Liver (tissue), 9 donors: ENCODE results near the gene TTBK1. TPM values are rescaled to one million over a fixed set of nuclear protein-coding genes. Genes with fewer than 3 reads are reported as not detected.

Experiments
- DNase-seq: peaks from one replicate; pipeline ENCODE4 v3.0.0-alpha.2; 2017; ENCODE audit warnings: low spot score
- H3K27ac ChIP-seq, 2 donors: one replicate each; pipeline ENCODE4 v1.7.0; 2013; ENCODE audit warnings: inconsistent platforms in 2 of 2, low read length in 2 of 2, control low read depth in 1 of 2, low read depth in 1 of 2, mild to moderate bottlenecking in 1 of 2
- H3K27me3 ChIP-seq, 4 donors: one replicate each; pipeline versions ENCODE4 v1.6.1 to v1.7.0; 2013; ENCODE audit warnings: low read length in 3 of 4, inconsistent platforms in 1 of 4, mild to moderate bottlenecking in 1 of 4, moderate library complexity in 1 of 4; ENCODE audit not compliant: control insufficient read depth in 4 of 4, insufficient read depth in 4 of 4
- H3K36me3 ChIP-seq, 4 donors: one replicate each; pipeline versions ENCODE4 v1.6.1 to v1.7.0; 2013; ENCODE audit warnings: low read length in 3 of 4, mild to moderate bottlenecking in 3 of 4, low read depth in 1 of 4, moderate library complexity in 1 of 4; ENCODE audit not compliant: control insufficient read depth in 4 of 4, insufficient read depth in 3 of 4
- H3K4me1 ChIP-seq, 4 donors: one replicate each; pipeline versions ENCODE4 v1.6.1 to v1.7.0; 2013; ENCODE audit warnings: low read length in 3 of 4, mild to moderate bottlenecking in 3 of 4, moderate library complexity in 1 of 4; ENCODE audit not compliant: control insufficient read depth in 4 of 4, insufficient read depth in 4 of 4
- H3K4me3 ChIP-seq, 3 donors: one replicate each; pipeline versions ENCODE4 v1.6.1 to v1.7.0; 2013; ENCODE audit warnings: low read length in 3 of 3, control low read depth in 1 of 3, low read depth in 1 of 3, mild to moderate bottlenecking in 1 of 3
- H3K9ac ChIP-seq, 2 donors: one replicate each; pipeline ENCODE4 v1.7.0; 2013; ENCODE audit warnings: low read length in 2 of 2, mild to moderate bottlenecking in 2 of 2, moderate library complexity in 2 of 2, control low read depth in 1 of 2, low read depth in 1 of 2
- H3K9me3 ChIP-seq, 4 donors: one replicate each; pipeline versions ENCODE4 v1.6.1 to v1.7.0; 2013; ENCODE audit warnings: low read length in 3 of 4; ENCODE audit not compliant: control insufficient read depth in 4 of 4
- ATF3 ChIP-seq: IDR thresholded peaks from 2 replicates; pipeline ENCODE4 v1.6.1; 2016; ENCODE audit warnings: antibody characterized with exemption
- CTCF ChIP-seq: fragments of 150-350 bp; IDR thresholded peaks from 2 replicates; pipeline ENCODE4 v1.5.1; 2017; ENCODE audit warnings: improper control_type of control experiment, low read depth, low read length; ENCODE audit not compliant: missing input control
- EGR1 ChIP-seq, 2 donors: IDR thresholded peaks; 2 replicates each; pipeline ENCODE4 v1.6.1; 2016 to 2018; ENCODE audit warnings: antibody characterized with exemption in 2 of 2, low read depth in 2 of 2
- FOXA1 ChIP-seq: IDR thresholded peaks from 2 replicates; pipeline ENCODE4 v1.6.1; 2016; ENCODE audit warnings: antibody characterized with exemption
- FOXA2 ChIP-seq: IDR thresholded peaks from 2 replicates; pipeline ENCODE4 v1.6.1; 2016; ENCODE audit warnings: antibody characterized with exemption
- GABPA ChIP-seq, 2 donors: IDR thresholded peaks in 1 of 2; conservative IDR thresholded peaks in 1 of 2; 2 replicates each; pipeline ENCODE4 v1.6.1; 2016; ENCODE audit warnings: antibody characterized with exemption in 2 of 2, mild to moderate bottlenecking in 1 of 2, moderate library complexity in 1 of 2
- HNF4A ChIP-seq, 2 donors: conservative IDR thresholded peaks; 2 replicates each; pipeline ENCODE4 v1.6.1; 2016; ENCODE audit warnings: antibody characterized with exemption in 2 of 2, mild to moderate bottlenecking in 2 of 2
- HNF4G ChIP-seq: IDR thresholded peaks from 2 replicates; pipeline ENCODE4 v1.6.1; 2016; ENCODE audit warnings: antibody characterized with exemption
- JUND ChIP-seq, 2 donors: IDR thresholded peaks; 2 replicates each; pipeline ENCODE4 v1.6.1; 2016; ENCODE audit warnings: antibody characterized with exemption in 2 of 2
- MAX ChIP-seq: IDR thresholded peaks from 2 replicates; pipeline ENCODE4 v1.6.1; 2016; ENCODE audit warnings: antibody characterized with exemption
- NR2F2 ChIP-seq: IDR thresholded peaks from 2 replicates; pipeline ENCODE4 v1.6.1; 2016; ENCODE audit warnings: antibody characterized with exemption
- RAD21 ChIP-seq, 2 donors: IDR thresholded peaks; 2 replicates each; pipeline ENCODE4 v1.6.1; 2016; ENCODE audit warnings: antibody characterized with exemption in 2 of 2, mild to moderate bottlenecking in 2 of 2
- REST ChIP-seq: IDR thresholded peaks from 2 replicates; pipeline ENCODE4 v1.6.1; 2016; ENCODE audit warnings: antibody characterized with exemption, mild to moderate bottlenecking
- RXRA ChIP-seq, 2 donors: IDR thresholded peaks; 2 replicates each; pipeline ENCODE4 v1.6.1; 2017 to 2018; ENCODE audit warnings: antibody characterized with exemption in 2 of 2, mild to moderate bottlenecking in 1 of 2
- SP1 ChIP-seq: IDR thresholded peaks from 2 replicates; pipeline ENCODE4 v1.6.1; 2018; ENCODE audit warnings: antibody characterized with exemption, mild to moderate bottlenecking
- TAF1 ChIP-seq: conservative IDR thresholded peaks from 2 replicates; pipeline ENCODE4 v1.6.1; 2016; ENCODE audit warnings: antibody characterized with exemption, mild to moderate bottlenecking
- YY1 ChIP-seq: IDR thresholded peaks from 2 replicates; pipeline ENCODE4 v1.6.1; 2016; ENCODE audit warnings: antibody characterized with exemption, mild to moderate bottlenecking
- ZBTB33 ChIP-seq: IDR thresholded peaks from 2 replicates; pipeline ENCODE4 v1.6.1; 2016; ENCODE audit warnings: antibody characterized with exemption
- WGBS: extraction: QIAGEN DNeasy Blood & Tissue Kit; methylation state at CpG from one replicate; pipeline ENCODE4 v1.1.7; 2013; 5-methylcytosine and 5-hydroxymethylcytosine counted together
- polyA plus RNA-seq, 2 donors: library from polyadenylated mRNA; stranded (reverse) in 1 of 2; unstranded in 1 of 2; fragments of 200-250 nt in 1 of 2; fragments of >200 nt in 1 of 2; fragmentation: Nextera tagmentation in 1 of 2; extraction: Ambion mirVana in 1 of 2; gene quantifications; one replicate each; pipeline versions ENCODE4 v1.2.1 to v1.2.3, GENCODE V29; 2013 to 2015
- total RNA-seq, 2 donors: library from RNA; depleted of rRNA; stranded (reverse); fragments of >200 nt; gene quantifications; one replicate each; pipeline ENCODE4 v1.2.3, GENCODE V29; 2014
- donor health status: healthy.
- donor health status: healthy.
- donor health status: healthy.
- donor health status: healthy.
- donor health status: healthy.

TTBK1 gene
- total and polyA plus RNA-seq, 4 donors: 0.14 to 1.2 (median 0.44) TPM

GRCh38 chr6:43310624-43311023 lies 67.3 kb downstream of the TTBK1 start:
- TF ChIP-seq ATF3 (no peak), MAX (no peak), EGR1 (IDR thresholded peaks at IDR 0.05; ENCODE audit: low read depth in 2 of 2) (no peak), FOXA1 (no peak), HNF4A (conservative IDR thresholded peaks at IDR 0.05) (no peak), RXRA (IDR thresholded peaks at IDR 0.05) (no peak), SP1 (no peak), ZBTB33 (no peak), RAD21 (IDR thresholded peaks at IDR 0.05) (no peak), GABPA (IDR thresholded peaks at IDR 0.05 in 1 of 2, conservative IDR thresholded peaks at IDR 0.05 in 1 of 2) (no peak), YY1 (no peak), FOXA2 (no peak), HNF4G (no peak), JUND (IDR thresholded peaks at IDR 0.05) (no peak), CTCF (no peak)
- DNase-seq: no peak
- Histone ChIP-seq H3K36me3 (no peaks in the 10 kb centered on the region), H3K4me1 (peaks cover 4 to 20% (median 11%) of the 10 kb centered on the region in 4 donors), H3K27me3 (no peaks in the 10 kb centered on the region), H3K9ac (no peak overlapping the region), H3K27ac (no peak overlapping the region), H3K4me3 (no peak overlapping the region), H3K9me3 (no peaks in the 10 kb centered on the region)

- H3K4me1 ChIP-seq: peaks cover 4 to 20% (median 10%) of the 10 kb centered on the region in 4 donors
- no peak overlapping the region for H3K4me3 ChIP-seq
- H3K27ac ChIP-seq: no peak overlapping the region
- no peaks in the 10 kb centered on the region for H3K9me3 ChIP-seq
- TF ChIP-seq HNF4A (conservative IDR thresholded peaks at IDR 0.05): no peak
- TF ChIP-seq MAX: no peak
- TF ChIP-seq EGR1 (IDR thresholded peaks at IDR 0.05; ENCODE audit: low read depth in 2 of 2): no peak
- TF ChIP-seq REST: no peak
- TF ChIP-seq ATF3: no peak
- TF ChIP-seq TAF1: no peak
- TF ChIP-seq NR2F2: no peak
- TF ChIP-seq HNF4G: no peak
- TF ChIP-seq YY1: no peak
- no peak for TF ChIP-seq RXRA (IDR thresholded peaks at IDR 0.05)
- TF ChIP-seq JUND (IDR thresholded peaks at IDR 0.05): no peak
- H3K9ac ChIP-seq: no peak overlapping the region
- WGBS: 76% methylated on average over 3 of the region's 3 CpGs
- no peak for DNase-seq
- H3K36me3 ChIP-seq: no peaks in the 10 kb centered on the region
- H3K27me3 ChIP-seq: no peaks in the 10 kb centered on the region
Observed at GRCh38 chr6:43311666-43312065, 68.4 kb downstream of the TTBK1 start.
